WTC11 (cell line): ENCODE results near the gene ZBTB20.

ENCODE experiments used
- ATF1 ChIP-seq: sonication (generic); formaldehyde crosslinking; IDR thresholded peaks from 2 replicates; pipeline ENCODE4 v1.8.1; 2023; ENCODE audit warnings: mild to moderate bottlenecking, moderate library complexity, missing genetic modification reagents
- CREB1 ChIP-seq: sonication (generic); formaldehyde crosslinking; IDR thresholded peaks from 2 replicates; pipeline ENCODE4 v1.8.0; 2023; ENCODE audit warnings: mild to moderate bottlenecking, missing genetic modification reagents
- CREM ChIP-seq: sonication (generic); formaldehyde crosslinking; IDR thresholded peaks from 2 replicates; pipeline ENCODE4 v1.8.1; 2022; ENCODE audit warnings: mild to moderate bottlenecking, missing genetic modification reagents, moderate library complexity
- CTCF ChIP-seq: fragments of 200-600 bp; IDR thresholded peaks from 2 replicates; pipeline ENCODE4 v1.8.0; 2022; ENCODE audit warnings: antibody characterized with exemption
- EMX1 ChIP-seq: fragments of 250-450 bp; sonication (Bioruptor Pico); IDR thresholded peaks from 2 replicates; pipeline ENCODE4 v1.8.0; 2021; ENCODE audit warnings: mild to moderate bottlenecking
- JUN ChIP-seq: sonication (generic); formaldehyde crosslinking; IDR thresholded peaks from 2 replicates; pipeline ENCODE4 v1.8.0; 2023; ENCODE audit warnings: mild to moderate bottlenecking, missing genetic modification reagents
- KAT7 ChIP-seq: sonication (generic); formaldehyde crosslinking; IDR thresholded peaks from 2 replicates; pipeline ENCODE4 v1.8.1; 2023; ENCODE audit warnings: missing genetic modification reagents, mild to moderate bottlenecking, borderline replicate concordance
- TEAD1 ChIP-seq: sonication (generic); formaldehyde crosslinking; IDR thresholded peaks from 2 replicates; pipeline ENCODE4 v1.8.0; 2022; ENCODE audit warnings: mild to moderate bottlenecking, missing genetic modification reagents
- ZNF423 ChIP-seq: fragments of 250-450 bp; sonication (Bioruptor Pico); IDR thresholded peaks from 2 replicates; pipeline ENCODE4 v2.1.2; 2022; ENCODE audit warnings: mild to moderate bottlenecking, moderate library complexity
- ZNF671 ChIP-seq: fragments of 250-450 bp; sonication (Bioruptor Pico); IDR thresholded peaks from 2 replicates; pipeline ENCODE4 v1.8.0; 2021; ENCODE audit warnings: mild to moderate bottlenecking
- TF ChIP-seq, protein P1 (sequence below): sonication (generic); formaldehyde crosslinking; conservative IDR thresholded peaks from 2 replicates; pipeline ENCODE4 v1.8.1; 2022; ENCODE audit warnings: mild to moderate bottlenecking, missing genetic modification reagents
- TF ChIP-seq, protein P2 (sequence below): sonication (generic); formaldehyde crosslinking; IDR thresholded peaks from 2 replicates; pipeline ENCODE4 v1.8.1; 2023; ENCODE audit warnings: mild to moderate bottlenecking, missing genetic modification reagents
- TF ChIP-seq, protein P3 (sequence below): sonication (generic); formaldehyde crosslinking; IDR thresholded peaks from 2 replicates; pipeline ENCODE4 v1.8.0; 2022; ENCODE audit warnings: mild to moderate bottlenecking, missing genetic modification reagents

GRCh38 chr3:114939920-114940319 is 207.2 kb downstream of the ZBTB20 start:
- TF ChIP-seq CTCF (no peak), ZNF423 (CRISPR knock-in tag) (no peak), CREB1 (CRISPR knock-in tag) (no peak), KAT7 (CRISPR knock-in tag) (no peak), TEAD1 (CRISPR knock-in tag) (no peak), JUN (CRISPR knock-in tag) (no peak), CREM (CRISPR knock-in tag) (no peak), EMX1 (CRISPR knock-in tag) (no peak), ZNF671 (CRISPR knock-in tag) (no peak), ATF1 (CRISPR knock-in tag) (no peak)
- TF ChIP-seq, protein P1, sequence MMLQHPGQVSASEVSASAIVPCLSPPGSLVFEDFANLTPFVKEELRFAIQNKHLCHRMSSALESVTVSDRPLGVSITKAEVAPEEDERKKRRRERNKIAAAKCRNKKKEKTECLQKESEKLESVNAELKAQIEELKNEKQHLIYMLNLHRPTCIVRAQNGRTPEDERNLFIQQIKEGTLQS = no peak
- TF ChIP-seq, protein P2, sequence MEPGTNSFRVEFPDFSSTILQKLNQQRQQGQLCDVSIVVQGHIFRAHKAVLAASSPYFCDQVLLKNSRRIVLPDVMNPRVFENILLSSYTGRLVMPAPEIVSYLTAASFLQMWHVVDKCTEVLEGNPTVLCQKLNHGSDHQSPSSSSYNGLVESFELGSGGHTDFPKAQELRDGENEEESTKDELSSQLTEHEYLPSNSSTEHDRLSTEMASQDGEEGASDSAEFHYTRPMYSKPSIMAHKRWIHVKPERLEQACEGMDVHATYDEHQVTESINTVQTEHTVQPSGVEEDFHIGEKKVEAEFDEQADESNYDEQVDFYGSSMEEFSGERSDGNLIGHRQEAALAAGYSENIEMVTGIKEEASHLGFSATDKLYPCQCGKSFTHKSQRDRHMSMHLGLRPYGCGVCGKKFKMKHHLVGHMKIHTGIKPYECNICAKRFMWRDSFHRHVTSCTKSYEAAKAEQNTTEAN = no peak
- TF ChIP-seq, protein P3, sequence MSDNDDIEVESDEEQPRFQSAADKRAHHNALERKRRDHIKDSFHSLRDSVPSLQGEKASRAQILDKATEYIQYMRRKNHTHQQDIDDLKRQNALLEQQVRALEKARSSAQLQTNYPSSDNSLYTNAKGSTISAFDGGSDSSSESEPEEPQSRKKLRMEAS (CRISPR knock-in tag) = no peak
